Tibial nerve (tissue), 3 donors: ENCODE data around the gene PCOLCE2.

ENCODE experiments used
- CTCF ChIP-seq, 5 experiments: fragments of 200-600 bp in 3 of 5; fragments of 450-650 bp in 2 of 5; sonication (generic) in 3 of 5; IDR thresholded peaks; one replicate each; pipeline ENCODE4 v1.5.1; 2016 to 2019; ENCODE audit warnings: antibody characterized with exemption in 5 of 5, mild to moderate bottlenecking in 3 of 5, moderate library complexity in 2 of 5
- POLR2A ChIP-seq, 2 donors: fragments of 450-650 bp; IDR thresholded peaks; one replicate each; pipeline ENCODE4 v1.6.1; 2017; ENCODE audit warnings: antibody characterized with exemption in 2 of 2, mild to moderate bottlenecking in 2 of 2, moderate library complexity in 2 of 2

GRCh38 chr3:142886940-142887339 is 1.9 kb downstream of the PCOLCE2 start:
- no peak for TF ChIP-seq CTCF (IDR thresholded peaks at IDR 0.05)
- TF ChIP-seq POLR2A (IDR thresholded peaks at IDR 0.05) = no peak
